Astrocyte (in vitro differentiated cells and primary cell): ENCODE data around the gene RTKN2. TPM values are rescaled to one million over a fixed set of nuclear protein-coding genes. Genes with fewer than 3 reads are reported as not detected.

Source experiments
- DNase-seq: peaks from one replicate; pipeline ENCODE4 v3.0.0-alpha.2; 2010; ENCODE audit warnings: low read depth
- FAIRE-seq: peaks from 2 replicates; lab custom pipeline; 2011; peaks lifted over from hg19 to GRCh38; lab: Jason Lieb, UNC
- H2AFZ ChIP-seq: 2 replicates; pipeline ENCODE4 v1.6.0; 2012; ENCODE audit warnings: low read depth, low read length, inconsistent platforms
- H3K27ac ChIP-seq: 2 replicates; pipeline ENCODE4 v1.5.1; 2011; ENCODE audit warnings: low read depth, low read length, inconsistent platforms
- H3K27me3 ChIP-seq: 2 replicates; pipeline ENCODE4 v1.6.0; 2011; ENCODE audit warnings: low read length, inconsistent platforms; ENCODE audit not compliant: insufficient read depth
- H3K36me3 ChIP-seq: 2 replicates; pipeline ENCODE4 v1.5.1; 2011; ENCODE audit warnings: low read length, inconsistent platforms; ENCODE audit not compliant: insufficient read depth
- H3K4me1 ChIP-seq: 2 replicates; pipeline ENCODE4 v1.5.1; 2011; ENCODE audit warnings: low read length, inconsistent platforms; ENCODE audit not compliant: insufficient read depth
- H3K4me2 ChIP-seq: 2 replicates; pipeline ENCODE4 v1.6.0; 2012; ENCODE audit warnings: low read length, inconsistent platforms
- H3K4me3 ChIP-seq: 2 replicates; pipeline ENCODE4 v1.5.1; 2011; ENCODE audit warnings: low read depth, mild to moderate bottlenecking, low read length, inconsistent platforms; ENCODE audit not compliant: insufficient read depth
- H3K79me2 ChIP-seq: 2 replicates; pipeline ENCODE4 v1.6.0; 2012; ENCODE audit warnings: mild to moderate bottlenecking, low read length, inconsistent platforms; ENCODE audit not compliant: insufficient read depth
- H3K9ac ChIP-seq: 2 replicates; pipeline ENCODE4 v1.6.0; 2012; ENCODE audit warnings: mild to moderate bottlenecking, low read length, inconsistent platforms
- H3K9me3 ChIP-seq: 2 replicates; pipeline ENCODE4 v1.5.1; 2012; ENCODE audit warnings: low read depth, mild to moderate bottlenecking, low read length, inconsistent platforms; ENCODE audit not compliant: insufficient read depth
- H4K20me1 ChIP-seq: 2 replicates; pipeline ENCODE4 v1.6.0; 2012; ENCODE audit warnings: low read length, inconsistent platforms; ENCODE audit not compliant: insufficient read depth
- H3K27ac Mint-ChIP-seq: one replicate; pipeline ENCODE4 v1.8.0; 2021; ENCODE audit warnings: mild to moderate bottlenecking, mixed read lengths; ENCODE audit not compliant: unreplicated experiment
- H3K27me3 Mint-ChIP-seq: one replicate; pipeline ENCODE4 v1.8.0; 2021; ENCODE audit warnings: low read depth, mixed read lengths; ENCODE audit not compliant: unreplicated experiment
- H3K36me3 Mint-ChIP-seq: one replicate; pipeline ENCODE4 v1.8.0; 2021; ENCODE audit warnings: low read depth, mixed read lengths; ENCODE audit not compliant: unreplicated experiment
- H3K4me1 Mint-ChIP-seq: one replicate; pipeline ENCODE4 v1.8.0; 2021; ENCODE audit warnings: low read depth, mixed read lengths; ENCODE audit not compliant: unreplicated experiment
- H3K4me3 Mint-ChIP-seq: one replicate; pipeline ENCODE4 v1.8.0; 2021; ENCODE audit warnings: mild to moderate bottlenecking, moderate library complexity, mixed read lengths; ENCODE audit not compliant: unreplicated experiment
- H3K9me3 Mint-ChIP-seq: one replicate; pipeline ENCODE4 v1.8.0; 2021; ENCODE audit warnings: mild to moderate bottlenecking, mixed read lengths; ENCODE audit not compliant: unreplicated experiment
- EZH2 ChIP-seq: IDR thresholded peaks from 2 replicates; pipeline ENCODE4 v1.6.1; 2012; ENCODE audit warnings: mild to moderate bottlenecking, low read length, inconsistent platforms; ENCODE audit not compliant: insufficient read depth
- total RNA-seq: library from RNA; stranded (reverse); gene quantifications from 2 replicates; pipeline ENCODE4 v1.2.1, GENCODE V29; 2021
- TF ChIP-seq, protein P1 (sequence below): IDR thresholded peaks from 2 replicates; pipeline ENCODE4 v1.5.1; 2011; ENCODE audit warnings: low read depth, mild to moderate bottlenecking, inconsistent platforms, low read length, moderate library complexity; ENCODE audit not compliant: insufficient read depth

RTKN2 gene
- total RNA-seq, 1 donor from 2014 or later: 8.4 TPM

DNA sequence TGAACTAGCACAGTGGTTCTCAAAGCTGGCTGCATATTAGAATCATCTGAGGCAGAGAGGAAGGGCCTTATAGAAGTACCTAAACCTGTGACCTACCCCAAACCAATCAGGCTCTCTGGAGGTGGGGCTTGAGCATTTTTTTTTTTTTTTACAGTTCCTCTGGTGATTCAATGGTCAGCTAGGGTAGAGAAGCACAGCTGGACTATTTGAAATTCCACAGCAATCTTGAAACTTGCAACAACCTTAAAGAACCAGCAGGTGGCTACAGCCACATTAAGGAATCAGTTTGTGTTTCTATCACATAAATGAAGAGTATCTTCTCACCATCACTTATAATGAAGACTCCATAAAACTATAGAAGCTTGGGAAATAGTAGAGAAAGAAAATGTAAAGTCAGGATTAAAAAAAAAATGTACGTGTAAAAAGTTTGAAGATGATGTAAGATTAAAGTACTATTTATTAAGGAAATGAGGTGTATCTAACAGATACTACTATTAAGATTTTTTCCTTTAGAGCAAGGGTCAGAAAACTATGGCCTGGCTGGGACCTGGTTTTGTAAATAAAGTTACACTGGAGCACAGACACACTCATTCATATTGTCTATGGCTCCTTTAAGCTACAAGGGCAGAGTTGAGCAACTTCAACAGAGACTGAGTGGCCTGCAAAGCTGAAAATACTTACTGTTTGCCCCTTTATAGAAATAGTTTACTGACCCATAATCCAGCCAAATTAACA lies 3.8 kb downstream of the RTKN2 start:
- Histone ChIP-seq H3K4me1 (no peaks in the 10 kb centered on the region), H3K27me3 (no peaks in the 10 kb centered on the region), H3K36me3 (no peaks in the 10 kb centered on the region), H2AFZ (no peak overlapping the region), H3K4me2 (peak overlapping the region; percentile 7), H3K27ac (no peak overlapping the region), H4K20me1 (no peaks in the 10 kb centered on the region), H3K9ac (no peak overlapping the region), H3K4me3 (no peak overlapping the region), H3K79me2 (peaks cover 15% of the 10 kb centered on the region), H3K9me3 (no peaks in the 10 kb centered on the region)
- Mint-ChIP-seq H3K4me1 (peaks cover 39% of the 10 kb centered on the region), H3K9me3 (no peaks in the 10 kb centered on the region), H3K27ac (peak overlapping the region; percentile 76), H3K27me3 (no peaks in the 10 kb centered on the region), H3K4me3 (no peak overlapping the region), H3K36me3 (no peaks in the 10 kb centered on the region)
- DNase-seq (peak; percentile 87), FAIRE-seq (peak; percentile 54)
- TF ChIP-seq EZH2: no peak
- TF ChIP-seq, protein P1, sequence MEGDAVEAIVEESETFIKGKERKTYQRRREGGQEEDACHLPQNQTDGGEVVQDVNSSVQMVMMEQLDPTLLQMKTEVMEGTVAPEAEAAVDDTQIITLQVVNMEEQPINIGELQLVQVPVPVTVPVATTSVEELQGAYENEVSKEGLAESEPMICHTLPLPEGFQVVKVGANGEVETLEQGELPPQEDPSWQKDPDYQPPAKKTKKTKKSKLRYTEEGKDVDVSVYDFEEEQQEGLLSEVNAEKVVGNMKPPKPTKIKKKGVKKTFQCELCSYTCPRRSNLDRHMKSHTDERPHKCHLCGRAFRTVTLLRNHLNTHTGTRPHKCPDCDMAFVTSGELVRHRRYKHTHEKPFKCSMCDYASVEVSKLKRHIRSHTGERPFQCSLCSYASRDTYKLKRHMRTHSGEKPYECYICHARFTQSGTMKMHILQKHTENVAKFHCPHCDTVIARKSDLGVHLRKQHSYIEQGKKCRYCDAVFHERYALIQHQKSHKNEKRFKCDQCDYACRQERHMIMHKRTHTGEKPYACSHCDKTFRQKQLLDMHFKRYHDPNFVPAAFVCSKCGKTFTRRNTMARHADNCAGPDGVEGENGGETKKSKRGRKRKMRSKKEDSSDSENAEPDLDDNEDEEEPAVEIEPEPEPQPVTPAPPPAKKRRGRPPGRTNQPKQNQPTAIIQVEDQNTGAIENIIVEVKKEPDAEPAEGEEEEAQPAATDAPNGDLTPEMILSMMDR: peak; percentile 69

- Histone ChIP-seq H3K9me3 (no peaks in the 10 kb centered on the region), H3K27ac (no peak overlapping the region), H2AFZ (no peak overlapping the region), H4K20me1 (no peaks in the 10 kb centered on the region), H3K9ac (no peak overlapping the region), H3K79me2 (peaks cover 15% of the 10 kb centered on the region), H3K36me3 (no peaks in the 10 kb centered on the region), H3K27me3 (no peaks in the 10 kb centered on the region), H3K4me2 (peak overlapping the region; percentile 7), H3K4me1 (no peaks in the 10 kb centered on the region), H3K4me3 (no peak overlapping the region)
- TF ChIP-seq, protein P1: no peak
- TF ChIP-seq EZH2: no peak
- Mint-ChIP-seq H3K27ac (peak overlapping the region; percentile 90), H3K9me3 (no peaks in the 10 kb centered on the region), H3K36me3 (peaks cover 2% of the 10 kb centered on the region), H3K4me3 (no peak overlapping the region), H3K4me1 (peaks cover 39% of the 10 kb centered on the region), H3K27me3 (no peaks in the 10 kb centered on the region)
- FAIRE-seq: no peak
- DNase-seq: no peak
These were observed 4.5 kb downstream of the RTKN2 start for GRCh38 chr10:62264126-62264525.

GRCh38 chr10:62261666-62262065 lies 7.0 kb downstream of the RTKN2 start:
- Histone ChIP-seq H3K9ac (no peak overlapping the region), H3K36me3 (no peaks in the 10 kb centered on the region), H3K4me2 (no peak overlapping the region), H2AFZ (no peak overlapping the region), H3K4me1 (no peaks in the 10 kb centered on the region), H3K27ac (no peak overlapping the region), H3K9me3 (no peaks in the 10 kb centered on the region), H3K27me3 (no peaks in the 10 kb centered on the region), H3K79me2 (peaks cover 2% of the 10 kb centered on the region), H4K20me1 (no peaks in the 10 kb centered on the region), H3K4me3 (no peak overlapping the region)
- Mint-ChIP-seq H3K27ac (peak overlapping the region; percentile 35), H3K36me3 (peaks cover 2% of the 10 kb centered on the region), H3K9me3 (no peaks in the 10 kb centered on the region), H3K4me3 (no peak overlapping the region), H3K27me3 (no peaks in the 10 kb centered on the region), H3K4me1 (peaks cover 33% of the 10 kb centered on the region)
- no peak for FAIRE-seq
- no peak for TF ChIP-seq EZH2
- TF ChIP-seq, protein P1: no peak
- DNase-seq: no peak
